GM23338 (cell line): ENCODE data around the gene ATP10A. TPM values are rescaled to one million over a fixed set of nuclear protein-coding genes. Genes with fewer than 3 reads are reported as not detected.

Source experiments
- ATAC-seq: fragments of 200-7000 bp; cut with Tn5 transposase; 3 replicates; pipeline ENCODE4 v1.9.1; 2020
- DNase-seq: peaks from one replicate; pipeline ENCODE4 v3.0.0-alpha.2; 2015; ENCODE audit warnings: low spot score
- H2AFZ ChIP-seq: fragments of 200-600 bp; sonication (generic); 2 replicates; pipeline ENCODE4 v1.8.0; 2016; ENCODE audit warnings: antibody characterized with exemption, mild to moderate bottlenecking, moderate library complexity
- H3F3A ChIP-seq: fragments of 200-600 bp; sonication (generic); replicated peaks from 2 replicates; pipeline ENCODE4 v1.8.0; 2017; ENCODE audit warnings: antibody characterized with exemption, mixed run types, low read depth
- H3K27ac ChIP-seq: fragments of 200-600 bp; sonication (generic); 2 replicates; pipeline ENCODE4 v1.6.1; 2016; ENCODE audit warnings: low read depth
- H3K27me3 ChIP-seq: fragments of 200-600 bp; sonication (generic); 2 replicates; pipeline ENCODE4 v1.8.0; 2016; ENCODE audit warnings: mild to moderate bottlenecking, mixed run types, moderate library complexity; ENCODE audit not compliant: insufficient read depth
- H3K36me3 ChIP-seq: fragments of 200-600 bp; sonication (generic); 2 replicates; pipeline ENCODE4 v1.8.0; 2016; ENCODE audit warnings: mild to moderate bottlenecking; ENCODE audit not compliant: insufficient read depth
- H3K4me1 ChIP-seq: fragments of 200-600 bp; sonication (generic); 2 replicates; pipeline ENCODE4 v1.8.0; 2016; ENCODE audit warnings: mild to moderate bottlenecking, moderate library complexity; ENCODE audit not compliant: insufficient read depth
- H3K4me2 ChIP-seq: fragments of 200-600 bp; sonication (generic); 2 replicates; pipeline ENCODE4 v1.7.1; 2017; ENCODE audit warnings: mixed run types
- H3K4me3 ChIP-seq: fragments of 200-600 bp; sonication (generic); 2 replicates; pipeline ENCODE4 v1.6.1; 2016; ENCODE audit warnings: mixed run types
- H3K79me2 ChIP-seq: fragments of 200-600 bp; sonication (generic); replicated peaks from 2 replicates; pipeline ENCODE4 v1.8.0; 2017; ENCODE audit warnings: mild to moderate bottlenecking; ENCODE audit not compliant: insufficient read depth
- H3K9me2 ChIP-seq: fragments of 200-600 bp; sonication (generic); 2 replicates; pipeline ENCODE4 v1.8.0; 2017; ENCODE audit not compliant: insufficient read depth
- H4K20me1 ChIP-seq: fragments of 200-600 bp; sonication (generic); replicated peaks from 2 replicates; pipeline ENCODE4 v1.8.0; 2017; ENCODE audit warnings: mild to moderate bottlenecking; ENCODE audit not compliant: insufficient read depth
- H3K27ac Mint-ChIP-seq: 2 replicates; pipeline ENCODE4 v1.8.0; 2020; ENCODE audit warnings: inconsistent platforms, mild to moderate bottlenecking, moderate library complexity, mixed read lengths
- H3K27me3 Mint-ChIP-seq: 3 replicates; pipeline ENCODE4 v1.8.0; 2022; ENCODE audit warnings: low read depth, mild to moderate bottlenecking, moderate library complexity, mixed read lengths, inconsistent platforms; ENCODE audit not compliant: insufficient read depth, poor library complexity
- H3K36me3 Mint-ChIP-seq: 3 replicates; pipeline ENCODE4 v1.8.0; 2021; ENCODE audit warnings: low read depth, mild to moderate bottlenecking, inconsistent platforms, moderate library complexity, mixed read lengths
- H3K4me1 Mint-ChIP-seq: 3 replicates; pipeline ENCODE4 v1.8.0; 2020; ENCODE audit warnings: mild to moderate bottlenecking, inconsistent platforms, mixed read lengths
- H3K4me3 Mint-ChIP-seq: 3 replicates; pipeline ENCODE4 v1.8.0; 2021; ENCODE audit warnings: moderate library complexity, mild to moderate bottlenecking, inconsistent platforms, mixed read lengths
- H3K9me3 Mint-ChIP-seq: 3 replicates; pipeline ENCODE4 v1.8.0; 2020; ENCODE audit warnings: moderate library complexity, mild to moderate bottlenecking, inconsistent platforms, mixed read lengths
- CREB1 ChIP-seq: fragments of 250-450 bp; sonication (Bioruptor Pico); IDR thresholded peaks from 2 replicates; pipeline ENCODE4 v1.5.0; 2020; ENCODE audit warnings: low read depth, mild to moderate bottlenecking, moderate library complexity
- CTCF ChIP-seq, 2 experiments: fragments of 200-600 bp in 1 of 2; sonication (generic) in 1 of 2; conservative IDR thresholded peaks; 2 replicates each; pipeline versions ENCODE4 v1.5.1 to v1.6.1; 2016 to 2017; ENCODE audit warnings: antibody characterized with exemption in 2 of 2, low read depth in 2 of 2, mild to moderate bottlenecking in 2 of 2, moderate library complexity in 1 of 2
- ETS1 ChIP-seq: IDR thresholded peaks from 2 replicates; pipeline ENCODE4 v1.6.1; 2016; ENCODE audit warnings: antibody characterized with exemption
- EZH2 ChIP-seq: fragments of 200-600 bp; sonication (generic); IDR thresholded peaks from one replicate; pipeline ENCODE4 v1.8.0; 2017; ENCODE audit warnings: antibody characterized with exemption, mild to moderate bottlenecking, low read depth; ENCODE audit not compliant: unreplicated experiment
- EZH2phosphoT487 ChIP-seq: fragments of 200-600 bp; sonication (generic); IDR thresholded peaks from one replicate; pipeline ENCODE4 v1.8.1; 2018; ENCODE audit warnings: antibody characterized with exemption; ENCODE audit not compliant: unreplicated experiment
- JUNB ChIP-seq: IDR thresholded peaks from one replicate; pipeline ENCODE4 v1.6.1; 2016; ENCODE audit warnings: antibody characterized with exemption; ENCODE audit not compliant: unreplicated experiment
- NANOG ChIP-seq: IDR thresholded peaks from 2 replicates; pipeline ENCODE4 v1.6.1; 2016; ENCODE audit warnings: antibody characterized with exemption, borderline replicate concordance
- POLR2AphosphoS5 ChIP-seq: IDR thresholded peaks from 2 replicates; pipeline ENCODE4 v1.6.1; 2016; ENCODE audit warnings: antibody characterized with exemption, low read depth
- REST ChIP-seq: IDR thresholded peaks from one replicate; pipeline ENCODE4 v1.6.1; 2018; ENCODE audit warnings: antibody characterized with exemption; ENCODE audit not compliant: unreplicated experiment
- STAT1 ChIP-seq: IDR thresholded peaks from one replicate; pipeline ENCODE4 v1.6.1; 2016; ENCODE audit warnings: antibody characterized with exemption; ENCODE audit not compliant: unreplicated experiment
- ZNF114 ChIP-seq: fragments of 250-450 bp; sonication (Bioruptor Pico); IDR thresholded peaks from 2 replicates; pipeline ENCODE4 v1.5.0; 2020; ENCODE audit warnings: mild to moderate bottlenecking, moderate library complexity
- ZNF331 ChIP-seq: fragments of 250-450 bp; sonication (Bioruptor Pico); IDR thresholded peaks from 2 replicates; pipeline ENCODE4 v1.5.0; 2020; ENCODE audit warnings: low read depth, mild to moderate bottlenecking, moderate library complexity
- ZNF462 ChIP-seq: fragments of 250-450 bp; sonication (Bioruptor Pico); IDR thresholded peaks from 2 replicates; pipeline ENCODE4 v1.5.0; 2020; ENCODE audit warnings: mild to moderate bottlenecking, moderate library complexity
- polyA plus RNA-seq: library from polyadenylated mRNA; unstranded; fragments of >200 nt; fragmentation: Nextera tagmentation; extraction: Ambion mirVana; gene quantifications from 2 replicates; pipeline ENCODE4 v1.2.1, GENCODE V29; 2016
- total RNA-seq: library from RNA; depleted of rRNA; stranded (reverse); fragments of >200 nt; shearing (Covaris generic); gene quantifications from 2 replicates; pipeline ENCODE4 v1.2.3, GENCODE V29; 2014

The ATP10A gene
- total and polyA plus RNA-seq, 2 experiments from 2014 or later = 0.36 to 5.6 TPM

GRCh38 chr15:25684521-25685431 lies 178.4 kb downstream of the ATP10A start:
- Histone ChIP-seq H3K4me3 (no peak overlapping the region), H3K27me3 (no peaks in the 10 kb centered on the region), H3K27ac (no peak overlapping the region), H4K20me1 (no peaks in the 10 kb centered on the region), H3K4me2 (no peak overlapping the region), H3K36me3 (no peaks in the 10 kb centered on the region), H3K79me2 (no peaks in the 10 kb centered on the region), H3F3A (no peaks in the 10 kb centered on the region), H3K4me1 (no peaks in the 10 kb centered on the region; the same call in 1 of the 2 replicates), H2AFZ (no peak overlapping the region), H3K9me2 (no peaks in the 10 kb centered on the region)
- TF ChIP-seq JUNB = no peak
- TF ChIP-seq STAT1 = no peak
- no peak for TF ChIP-seq POLR2AphosphoS5
- TF ChIP-seq ZNF462 (CRISPR knock-in tag) = no peak
- TF ChIP-seq CREB1 (CRISPR knock-in tag) = no peak
- no peak for TF ChIP-seq NANOG
- no peak for TF ChIP-seq EZH2
- TF ChIP-seq ZNF331 (CRISPR knock-in tag) = no peak
- no peak for TF ChIP-seq ZNF114 (CRISPR knock-in tag)
- TF ChIP-seq REST = no peak
- no peak for TF ChIP-seq CTCF (conservative IDR thresholded peaks at IDR 0.05; ENCODE audit: low read depth in 2 of 2)
- no peak for TF ChIP-seq ETS1
- no peak for TF ChIP-seq EZH2phosphoT487
- Mint-ChIP-seq H3K4me3 (no peak overlapping the region), H3K27ac (no peak overlapping the region), H3K36me3 (peaks cover 13% of the 10 kb centered on the region), H3K27me3 (peaks cover 5% of the 10 kb centered on the region), H3K4me1 (peaks cover 20% of the 10 kb centered on the region), H3K9me3 (peaks cover 11% of the 10 kb centered on the region)
- DNase-seq (no peak), ATAC-seq (no peak)
